Glomerular visceral epithelial cell (primary cell): Measurements from ENCODE around the gene SNURF.
"Not testable (repeated sequence)": the region's sequence is repeated elsewhere in the genome, so short reads cannot be mapped to it uniquely, and the experiment has no call there.

Source experiments
- DNase-seq: peaks from one replicate; pipeline ENCODE4 v3.0.0-alpha.2; 2016; ENCODE audit errors: extremely low spot score

The SNURF gene, protein sequence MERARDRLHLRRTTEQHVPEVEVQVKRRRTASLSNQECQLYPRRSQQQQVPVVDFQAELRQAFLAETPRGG

DNA sequence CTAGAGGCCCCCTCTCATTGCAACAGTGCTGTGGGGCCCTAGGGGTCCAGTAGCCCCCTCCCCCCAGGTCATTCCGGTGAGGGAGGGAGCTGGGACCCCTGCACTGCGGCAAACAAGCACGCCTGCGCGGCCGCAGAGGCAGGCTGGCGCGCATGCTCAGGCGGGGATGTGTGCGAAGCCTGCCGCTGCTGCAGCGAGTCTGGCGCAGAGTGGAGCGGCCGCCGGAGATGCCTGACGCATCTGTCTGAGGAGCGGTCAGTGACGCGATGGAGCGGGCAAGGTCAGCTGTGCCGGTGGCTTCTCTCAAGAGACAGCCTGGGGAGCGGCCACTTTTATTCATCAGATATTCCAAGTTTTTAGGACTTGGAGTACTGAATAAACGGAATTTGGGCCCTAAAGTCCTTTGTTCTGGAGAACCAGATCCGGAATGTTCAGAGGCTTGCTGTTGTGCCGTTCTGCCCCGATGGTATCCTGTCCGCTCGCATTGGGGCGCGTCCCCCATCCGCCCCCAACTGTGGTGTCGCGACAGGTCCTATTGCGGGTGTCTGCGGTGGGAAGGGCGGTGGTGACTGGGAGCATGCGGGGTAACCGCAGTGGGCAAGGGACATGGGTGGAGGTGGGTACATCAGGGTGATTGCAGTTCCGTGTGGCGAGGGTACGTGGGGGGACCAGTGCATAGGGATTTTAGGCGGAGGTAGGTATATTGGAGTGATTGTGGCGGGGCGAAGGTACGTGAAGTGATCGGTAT is at the start of gene SNURF, which contains the start of gene SNRPN:
TSS of gene SNURF (plus strand) at position 205 of the 748 bp plus-strand sequence. CDS start at position 267, 62 bp downstream.
TSS of gene SNRPN (plus strand) at position 205 of the 748 bp plus-strand sequence. CDS start 19,467 bp downstream, outside the sequence.
- DNase-seq, result peak; percentile 72

DNA sequence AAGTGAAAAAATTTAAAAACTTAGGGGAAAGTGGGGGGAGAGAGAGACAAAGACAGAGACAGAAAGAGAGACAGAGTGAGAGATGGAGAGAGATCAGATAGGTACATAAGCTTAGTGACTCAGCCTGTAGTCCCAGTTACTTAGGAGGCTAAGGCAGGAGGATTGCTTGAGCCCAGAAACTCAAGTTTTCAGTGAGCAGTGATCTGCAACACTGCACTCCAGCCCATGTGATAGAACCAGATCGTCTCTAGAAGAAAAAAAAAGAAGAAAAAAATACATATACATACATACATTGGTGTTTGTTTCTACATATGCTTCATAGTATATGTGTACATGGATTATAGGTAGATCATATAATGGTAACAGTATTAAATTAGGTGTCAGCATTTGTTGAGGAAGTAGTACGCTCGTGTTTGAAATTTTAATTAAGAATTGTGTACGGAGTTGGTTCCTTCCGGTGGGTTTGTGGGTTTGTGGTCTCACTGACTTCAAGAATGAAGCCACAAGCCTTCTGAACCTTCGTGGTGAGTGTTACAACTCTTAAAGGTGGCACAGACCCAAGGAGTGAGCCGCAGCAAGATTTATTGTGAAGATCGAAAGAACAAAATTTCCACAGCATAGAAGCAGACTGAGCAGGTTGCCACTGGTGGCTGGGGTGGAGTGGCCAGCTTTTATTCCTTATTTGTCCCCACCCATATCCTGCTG is 38.3 kb upstream of the SNURF start:
- no peak for DNase-seq

DNA sequence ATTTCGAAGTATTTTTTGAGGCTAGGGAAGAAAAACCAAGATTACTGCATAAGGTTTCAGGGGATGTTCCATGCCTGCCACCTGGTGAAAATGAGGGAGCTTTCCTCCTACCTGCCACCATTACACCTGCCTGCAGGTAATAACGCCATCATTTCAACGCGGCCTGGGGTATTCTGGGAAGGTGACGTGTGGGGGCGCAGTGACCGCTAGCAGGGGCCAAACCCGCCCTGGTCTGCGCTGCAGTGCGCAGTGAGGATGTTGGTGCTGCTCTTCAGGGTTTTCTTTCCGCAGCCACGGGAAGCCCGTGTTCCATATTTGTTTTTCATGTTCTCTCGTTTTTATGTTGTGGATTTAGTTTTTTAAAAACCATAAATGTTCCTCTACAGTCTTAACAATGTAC is 37.4 kb upstream of the SNURF start:
- DNase-seq, result no peak

DNA sequence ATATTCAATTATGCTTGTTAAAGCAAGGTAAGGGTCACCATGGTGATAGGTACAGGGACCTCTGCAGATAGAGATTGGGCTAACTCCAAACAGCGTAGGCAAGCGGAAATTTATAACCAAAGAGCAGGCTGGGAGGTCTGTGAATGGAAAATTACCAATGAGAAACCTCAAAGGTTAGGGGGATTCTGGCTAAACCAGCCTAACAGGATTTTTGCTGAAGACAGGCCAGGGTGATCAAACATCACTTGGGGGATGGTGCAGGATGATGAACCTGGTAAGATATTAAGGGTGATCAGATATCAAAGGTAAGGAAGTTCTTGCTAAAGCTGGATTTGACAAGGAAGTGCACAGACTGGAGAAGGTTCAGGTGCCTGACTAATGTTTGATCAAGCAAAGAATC is 35.3 kb upstream of the SNURF start:
- no peak for DNase-seq

DNA sequence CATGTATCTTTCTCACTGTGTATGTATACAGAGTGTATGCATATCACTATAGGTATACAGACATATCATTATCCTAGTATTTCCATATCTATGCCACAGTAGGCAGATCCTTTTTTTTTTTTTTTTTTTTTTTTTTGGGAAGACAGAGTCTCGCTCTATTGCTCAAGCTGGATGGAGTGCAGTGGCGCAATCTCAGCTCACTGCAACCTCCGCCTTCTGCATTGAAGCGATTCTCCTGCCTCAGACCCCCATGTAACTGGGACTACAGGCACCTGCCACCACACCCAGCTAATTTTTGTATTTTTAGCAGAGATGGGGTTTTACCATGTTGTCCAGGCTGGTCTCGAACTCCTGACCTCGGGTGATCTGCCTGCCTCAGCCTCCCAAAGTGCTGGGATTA is 32.0 kb upstream of the SNURF start:
- DNase-seq, result not testable (repeated sequence)

DNA sequence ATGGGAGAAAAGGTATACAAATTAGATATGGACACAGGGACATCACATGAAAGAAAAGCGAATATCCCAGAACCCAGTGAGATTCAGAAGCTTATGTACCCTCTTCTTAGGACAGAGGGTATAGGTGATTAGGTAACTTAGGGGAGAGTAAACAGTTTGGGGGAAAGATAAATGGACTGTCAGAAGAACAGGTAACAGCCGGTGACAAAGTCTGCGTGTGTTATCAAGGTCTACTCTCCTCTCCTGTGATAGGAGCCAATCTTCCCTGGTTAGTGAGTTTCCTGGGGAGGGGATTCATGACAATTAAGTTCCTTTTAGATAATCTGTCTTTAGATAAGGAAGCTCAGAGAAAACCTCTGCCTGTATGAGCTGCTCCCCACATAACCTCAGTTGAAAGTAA is 30.6 kb upstream of the SNURF start:
- DNase-seq, result no peak

DNA sequence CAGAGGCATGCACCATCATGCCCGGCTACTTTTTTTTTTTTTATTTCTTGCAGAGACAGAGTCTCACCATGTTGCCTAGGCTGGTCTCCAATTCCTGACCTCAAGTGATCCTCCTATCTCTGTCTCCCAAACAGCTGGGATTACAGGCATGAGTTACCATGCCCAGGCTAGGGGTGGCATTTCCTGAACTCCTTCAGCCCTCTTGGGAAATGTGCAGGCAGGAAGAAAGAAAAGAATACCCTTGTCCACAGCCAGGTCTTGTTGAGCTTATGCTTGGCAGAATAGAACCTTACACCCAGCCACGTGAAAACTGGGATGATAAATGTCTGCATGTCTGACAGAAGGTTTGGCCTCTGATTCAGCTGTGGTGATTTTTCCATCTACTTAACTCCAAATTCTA is 30.2 kb upstream of the SNURF start:
- no peak for DNase-seq

DNA sequence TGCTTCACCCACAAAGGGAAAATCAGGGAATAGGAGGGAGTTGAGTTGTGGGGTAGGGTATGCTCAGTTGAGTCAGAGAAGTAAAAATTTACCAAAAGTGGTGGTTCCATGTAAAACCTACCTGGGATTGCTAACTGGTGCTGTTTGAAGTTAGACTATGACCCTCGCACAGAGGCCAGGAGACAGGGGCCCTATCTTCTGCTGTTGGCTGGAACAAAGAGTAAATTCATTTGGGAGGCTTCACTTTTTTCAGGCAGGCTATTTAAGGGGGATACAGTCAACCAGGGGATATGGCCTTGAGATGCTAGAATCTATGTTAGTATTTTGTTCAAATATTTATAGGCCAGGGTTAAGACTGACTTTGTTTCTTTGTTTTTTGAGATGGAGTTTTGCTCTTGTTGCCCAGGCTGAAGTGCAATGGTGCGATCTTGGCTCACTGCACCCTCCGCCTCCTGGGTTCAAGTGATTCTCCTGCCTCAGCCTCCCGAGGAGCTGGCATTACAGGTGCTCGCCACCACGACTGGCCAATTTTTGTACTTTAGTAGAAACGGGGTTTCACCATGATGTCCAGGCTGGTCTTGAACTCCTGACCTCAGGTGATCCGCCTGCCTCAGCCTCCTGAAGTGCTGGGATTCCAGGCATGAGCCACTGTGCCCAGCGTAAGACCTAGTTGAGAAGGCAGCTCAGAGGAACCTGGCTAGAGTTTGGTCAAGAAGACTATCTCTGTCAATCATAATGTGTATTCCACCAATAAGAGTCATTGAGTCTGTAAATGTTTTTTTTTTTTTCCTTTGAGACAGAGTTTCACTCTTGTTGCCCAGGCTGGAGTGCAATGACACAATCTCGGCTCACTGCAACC is 22.7 kb upstream of the SNURF start:
- DNase-seq, result not testable (repeated sequence)

DNA sequence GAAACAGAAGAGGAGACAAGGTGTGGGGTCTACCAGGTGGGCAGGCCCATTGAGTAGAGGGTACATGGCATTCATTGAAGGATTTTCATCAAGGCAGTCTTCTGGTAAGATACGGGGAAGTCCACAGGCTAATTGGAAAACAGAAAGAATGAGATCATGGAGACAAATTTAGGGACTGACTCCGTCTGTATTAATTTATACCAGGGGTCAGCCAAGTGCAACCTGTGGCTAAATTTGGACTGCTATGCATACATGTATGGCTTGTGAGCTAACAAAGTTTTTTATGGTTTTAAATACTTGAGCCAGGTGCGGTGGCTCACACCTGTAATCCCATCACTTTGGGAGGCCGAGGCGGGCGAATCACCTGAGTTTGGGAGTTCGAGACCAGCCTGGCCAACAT is 21.1 kb upstream of the SNURF start:
- DNase-seq, result no peak

DNA sequence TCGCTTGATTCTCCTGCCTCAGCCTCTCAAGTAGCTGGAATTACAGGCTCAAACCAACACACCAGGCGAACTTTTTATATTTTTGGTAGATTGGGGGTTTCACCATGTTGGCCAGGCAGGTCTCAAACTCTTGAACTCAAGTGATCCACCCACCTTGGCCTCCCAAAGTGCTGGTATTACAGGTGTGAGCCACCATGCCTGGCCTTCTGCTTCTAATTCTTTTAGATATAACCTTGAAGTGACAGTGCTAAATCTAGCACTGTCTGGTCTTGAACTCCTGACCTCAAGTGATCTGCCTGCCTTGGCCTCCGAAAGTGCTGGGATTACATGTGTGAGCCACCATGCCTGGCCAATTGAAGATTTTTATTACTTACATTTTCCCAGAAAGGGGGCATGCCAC is 16.6 kb upstream of the SNURF start:
- DNase-seq, result not testable (repeated sequence)

DNA sequence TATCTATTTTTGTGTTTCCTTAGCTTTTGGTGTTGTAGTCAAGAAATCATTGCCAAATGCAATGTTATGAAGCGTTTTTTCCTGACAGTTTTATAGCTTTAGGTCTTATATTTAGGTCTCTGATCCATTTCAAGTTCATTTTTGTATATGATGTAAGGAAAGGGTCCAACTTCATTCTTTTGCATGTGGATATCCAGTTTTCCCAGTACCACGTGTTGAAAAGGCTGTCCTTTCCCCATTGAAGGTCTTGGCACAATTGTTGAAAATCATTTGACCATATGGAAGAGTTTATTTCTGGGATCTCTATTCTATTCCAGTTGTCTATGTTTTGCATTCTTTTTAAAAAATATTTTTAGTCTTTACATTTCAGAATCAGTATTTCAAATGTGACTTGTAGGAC is 14.6 kb upstream of the SNURF start:
- DNase-seq, result no peak

DNA sequence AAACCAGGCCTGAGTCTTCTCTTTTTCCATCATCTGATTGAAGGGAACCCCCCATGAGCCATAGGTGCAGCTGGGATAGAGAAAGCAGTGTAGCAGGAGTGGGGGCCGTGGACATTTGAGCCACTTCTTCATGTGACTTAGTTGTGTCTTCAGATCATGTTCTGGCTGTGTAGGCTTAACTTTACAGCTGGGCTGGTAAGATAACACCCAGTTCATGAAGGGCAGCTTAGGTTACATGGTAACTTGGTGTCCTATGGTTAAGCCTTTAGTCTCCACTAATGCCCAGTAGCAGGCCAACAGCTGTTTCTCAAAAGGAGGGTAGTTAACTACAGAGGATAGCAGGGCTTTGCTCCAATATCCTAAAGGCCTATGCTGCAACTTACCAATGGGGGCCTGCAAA is 11.4 kb upstream of the SNURF start:
- DNase-seq, result no peak

DNA sequence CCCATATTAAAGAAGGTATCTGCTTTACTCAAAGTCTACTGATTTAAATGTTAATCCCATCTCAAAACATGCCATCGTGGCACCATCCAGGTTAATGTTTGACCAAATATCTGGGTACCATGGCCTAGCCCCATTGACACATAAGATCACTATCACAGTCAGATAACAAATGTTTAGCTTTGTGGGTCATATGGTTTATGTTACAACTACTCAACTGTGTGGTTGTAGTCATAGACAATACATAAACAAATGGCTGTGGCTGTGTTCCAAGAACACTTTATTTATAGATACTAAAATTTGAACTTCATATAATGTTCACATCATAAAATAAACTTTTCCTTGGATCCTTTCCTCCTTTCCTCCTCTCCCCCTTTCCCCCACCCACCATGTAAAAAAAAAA is 9.8 kb upstream of the SNURF start:
- no peak for DNase-seq

DNA sequence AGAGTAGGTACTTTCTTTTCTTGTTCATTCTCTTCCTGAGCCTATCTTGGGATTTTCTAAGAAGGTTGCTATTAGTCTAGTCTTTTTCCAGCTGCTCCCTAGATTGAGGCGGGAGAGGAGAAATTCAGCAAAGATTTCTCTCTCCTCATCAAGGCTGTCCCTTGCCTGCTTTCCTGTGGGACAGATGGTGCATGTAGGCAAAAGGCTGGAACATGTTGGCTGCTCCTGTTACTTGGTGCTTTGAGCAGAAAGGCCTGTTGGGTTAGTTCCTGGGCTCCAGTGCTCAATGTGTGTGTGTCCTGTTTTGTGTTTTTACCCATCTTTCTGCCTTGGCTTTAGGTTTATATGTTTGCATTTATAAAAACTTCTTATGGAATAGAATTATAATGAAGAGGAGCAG is 9.1 kb upstream of the SNURF start:
- DNase-seq, result no peak

DNA sequence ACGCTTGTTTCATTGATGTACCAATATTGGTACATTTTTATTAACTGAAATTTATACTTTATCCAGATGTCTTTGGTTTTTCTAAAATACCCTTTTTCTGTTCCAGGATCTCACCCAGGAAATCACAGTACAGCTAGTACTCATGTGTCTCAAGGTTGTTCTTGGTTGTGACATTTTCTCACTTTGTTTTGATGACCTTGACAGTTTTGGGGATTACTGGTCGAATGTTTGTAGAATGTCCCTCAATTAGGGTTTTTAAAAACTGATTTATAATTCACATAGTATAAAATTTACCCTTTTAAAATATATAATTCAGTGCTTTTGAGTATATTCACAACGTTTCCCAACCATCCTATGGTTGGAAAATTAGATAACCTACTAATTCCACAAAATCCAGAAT is 6.3 kb upstream of the SNURF start:
- DNase-seq, result no peak

DNA sequence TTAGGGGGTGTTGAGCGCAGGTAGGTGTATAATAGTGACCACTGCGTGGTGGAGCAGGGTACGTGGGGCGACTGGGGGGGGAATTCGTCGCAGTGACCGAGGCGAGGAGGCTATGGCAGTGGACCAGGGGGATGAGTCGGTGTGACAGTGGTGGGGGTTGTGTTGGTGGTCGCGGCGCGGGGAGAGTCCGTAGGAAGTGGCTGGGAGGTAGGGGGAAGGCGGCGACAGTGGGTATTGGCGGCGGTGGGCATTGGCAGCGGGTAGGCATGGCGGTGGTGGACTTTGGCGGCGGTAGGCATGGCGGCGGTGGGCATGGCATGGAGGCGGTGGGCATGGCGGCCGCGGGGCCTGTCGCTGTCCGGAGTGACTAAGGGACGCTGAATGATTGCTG is 739 bp downstream of the SNURF start:
- peak; percentile 1 for DNase-seq

DNA sequence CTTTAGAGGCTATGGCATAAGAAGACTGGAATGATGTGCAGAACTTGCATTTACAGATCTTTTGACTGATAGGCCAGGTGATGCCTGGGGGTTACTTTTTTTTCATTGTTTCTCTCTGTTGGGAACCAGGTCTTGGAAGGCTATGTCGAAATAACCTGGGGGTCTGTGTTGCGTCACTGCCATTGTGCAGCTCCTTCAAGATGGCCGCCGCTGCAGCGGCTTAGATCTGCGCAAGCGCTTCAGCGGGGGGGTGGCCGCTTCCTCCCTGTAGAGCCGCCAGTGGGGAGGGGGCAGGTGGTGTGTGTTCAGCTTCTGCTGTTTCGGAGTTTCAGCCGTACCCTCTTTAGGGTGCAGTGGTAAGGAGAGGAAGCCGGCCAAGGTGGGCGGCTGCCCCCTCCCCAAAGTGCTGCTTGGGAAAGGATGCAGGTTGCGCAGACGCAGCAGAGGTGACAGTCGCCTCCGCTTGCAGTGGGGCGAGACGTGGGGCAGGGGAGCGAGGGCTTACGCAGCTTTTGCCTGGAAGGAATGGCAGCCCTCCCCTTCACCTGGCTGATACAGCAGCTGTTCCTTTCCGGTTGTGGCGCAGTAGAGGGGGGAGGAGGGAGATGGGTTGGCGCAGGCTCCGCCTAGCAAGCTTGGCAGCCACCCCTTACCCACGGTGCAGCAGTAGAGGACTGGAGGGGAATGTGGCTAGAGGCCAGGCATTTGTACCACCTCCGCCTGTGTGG is 1.5 kb downstream of the SNURF start:
- DNase-seq, result peak; percentile 87

DNA sequence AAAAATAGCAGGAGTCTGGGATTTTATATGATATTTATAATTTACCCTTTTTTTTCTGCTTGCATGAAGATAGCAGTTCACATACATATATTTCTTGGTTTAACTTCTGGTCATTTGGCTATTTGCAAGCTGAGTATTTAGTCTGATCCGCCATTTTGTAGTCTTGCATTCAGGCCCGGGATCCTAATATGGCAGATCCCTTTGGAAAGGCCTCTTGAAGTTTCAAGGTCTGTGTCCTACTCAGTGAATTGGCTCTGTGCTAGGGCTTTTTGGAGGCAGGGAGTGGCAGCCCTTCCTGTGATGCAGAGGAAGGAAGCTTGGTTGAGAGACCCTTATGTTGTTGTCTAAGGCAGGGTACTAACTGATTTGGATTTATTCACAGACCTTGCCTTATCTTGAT is 2.9 kb downstream of the SNURF start:
- peak; percentile 1 for DNase-seq

DNA sequence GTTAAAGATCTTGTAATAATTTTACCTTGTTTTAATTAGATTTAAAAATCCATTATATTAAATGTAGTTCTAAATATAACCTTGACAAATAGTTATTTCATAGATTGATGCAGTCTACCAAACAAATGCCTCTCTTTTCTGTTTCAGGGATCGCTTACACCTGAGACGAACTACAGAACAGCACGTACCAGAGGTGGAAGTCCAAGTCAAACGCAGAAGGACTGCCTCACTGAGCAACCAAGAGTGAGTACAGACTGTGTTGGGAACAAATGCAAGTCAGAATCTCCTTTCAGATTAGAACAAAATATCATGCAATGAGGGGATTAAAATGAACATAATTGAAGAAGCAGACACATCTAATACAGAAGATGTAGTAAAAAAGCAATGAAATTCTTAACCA is 7.2 kb downstream of the SNURF start:
- DNase-seq, result no peak

DNA sequence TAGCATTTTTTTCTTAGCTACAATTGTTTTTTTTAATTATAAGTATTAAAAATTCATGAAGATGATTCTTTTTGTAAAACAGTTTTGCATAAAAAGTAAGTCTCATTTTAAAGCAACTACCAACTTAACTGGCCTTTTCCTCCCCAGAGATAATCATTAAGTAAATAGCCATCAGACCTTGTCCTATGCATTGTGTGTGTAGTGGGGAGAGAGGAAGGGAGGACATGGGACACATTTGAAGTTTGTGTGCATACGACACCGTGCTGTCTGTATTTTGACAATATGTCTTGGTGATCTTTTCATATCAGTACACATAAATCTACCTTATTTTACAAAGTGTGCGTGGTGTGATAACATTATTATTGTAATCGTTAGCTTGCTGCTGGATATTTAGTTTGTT is 8.1 kb downstream of the SNURF start:
- no peak for DNase-seq

DNA sequence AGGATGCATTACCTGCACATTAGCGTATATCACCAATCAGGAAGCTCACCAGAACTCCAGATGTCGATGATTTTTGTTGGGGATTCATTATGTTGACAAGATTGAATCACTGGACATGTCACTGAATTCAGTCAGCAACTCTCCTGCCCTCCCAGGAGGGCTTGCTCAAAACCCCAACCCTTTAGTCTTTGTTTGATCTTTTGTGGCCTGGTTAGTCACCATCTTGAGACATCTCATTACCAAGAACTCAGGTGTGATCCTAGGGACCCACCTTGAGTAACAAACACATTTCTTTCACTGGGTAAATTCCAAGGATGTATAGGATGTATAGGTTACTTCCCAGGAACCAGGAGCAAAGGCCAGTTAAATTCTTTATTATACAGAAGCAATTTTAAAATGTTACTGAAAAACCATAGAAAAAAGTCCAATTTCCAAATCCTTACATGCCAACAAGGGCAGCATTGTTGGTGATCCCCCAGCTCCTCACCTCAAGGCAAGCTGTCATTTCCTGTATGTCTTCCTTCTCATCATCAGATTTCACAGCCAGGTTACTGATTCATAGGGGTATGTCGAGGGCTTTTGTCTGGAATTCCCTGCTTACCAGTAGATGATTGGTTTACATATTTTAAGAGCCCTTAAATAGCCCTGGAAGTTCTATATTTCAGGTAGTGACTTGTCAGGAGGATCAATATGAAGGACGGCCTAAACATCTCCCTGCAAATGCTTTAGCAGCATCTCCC is 11.7 kb downstream of the SNURF start:
- no peak for DNase-seq
